Stimulated activated CD4-positive, alpha-beta T cell treated with anti-CD3 and anti-CD28 coated beads, TNF-alpha, amount 100 ng/mL, for 1 hour (primary cell): ENCODE measurements around the gene FZD1.

ENCODE experiments used
- DNase-seq, 3 donors: peaks; one replicate each; pipeline ENCODE4 v3.0.0-alpha.2; 2020; ENCODE audit warnings: low read depth in 3 of 3, low spot score in 1 of 3

The FZD1 gene

GRCh38 chr7:91264924-91265681 lies 870 bp downstream of the FZD1 start:
- no peak for DNase-seq

- DNase-seq = no peak
Measured at GRCh38 chr7:91265693-91266066, 1.4 kb downstream of the FZD1 start.

- DNase-seq = no peak
Measured at GRCh38 chr7:91266067-91266688, 1.9 kb downstream of the FZD1 start.

GRCh38 chr7:91266689-91267090 lies 2.5 kb downstream of the FZD1 start:
- no peak for DNase-seq

GRCh38 chr7:91267171-91267955 lies 3.1 kb downstream of the FZD1 start:
- DNase-seq = no peak

GRCh38 chr7:91270372-91270771 lies 6.1 kb downstream of the FZD1 start:
- DNase-seq = no peak

- no peak for DNase-seq
Measured at GRCh38 chr7:91276909-91277308, 12.7 kb downstream of the FZD1 start.

GRCh38 chr7:91280185-91280584 lies 16.0 kb downstream of the FZD1 start:
- no peak for DNase-seq

- DNase-seq = no peak
Measured at GRCh38 chr7:91280604-91281003, 16.4 kb downstream of the FZD1 start.

GRCh38 chr7:91285696-91286355 lies 21.6 kb downstream of the FZD1 start:
- DNase-seq = no peak

GRCh38 chr7:91286432-91286831 lies 22.2 kb downstream of the FZD1 start:
- no peak for DNase-seq

- DNase-seq = no peak
Measured at GRCh38 chr7:91287371-91288084, 23.3 kb downstream of the FZD1 start.

- DNase-seq = no peak
Measured at GRCh38 chr7:91288208-91288824, 24.1 kb downstream of the FZD1 start.

- no peak for DNase-seq
Measured at GRCh38 chr7:91289633-91290254, 25.5 kb downstream of the FZD1 start.

- no peak for DNase-seq
Measured at GRCh38 chr7:91291302-91291701, 27.1 kb downstream of the FZD1 start.

- DNase-seq = no peak
Measured at GRCh38 chr7:91291902-91292301, 27.7 kb downstream of the FZD1 start.

GRCh38 chr7:91292506-91292905 lies 28.3 kb downstream of the FZD1 start:
- DNase-seq = no peak

GRCh38 chr7:91293136-91293535 lies 28.9 kb downstream of the FZD1 start:
- no peak for DNase-seq

GRCh38 chr7:91293840-91294239 lies 29.6 kb downstream of the FZD1 start:
- DNase-seq = no peak

GRCh38 chr7:91294639-91295220 lies 30.5 kb downstream of the FZD1 start:
- DNase-seq = no peak
